NCI-H460 (cell line): ENCODE data around the gene PYGM. TPM values are rescaled to one million over a fixed set of nuclear protein-coding genes. Genes with fewer than 3 reads are reported as not detected.

Source experiments
- DNase-seq: peaks from one replicate; pipeline ENCODE4 v3.0.0-alpha.2; 2016; ENCODE audit warnings: low read depth; ENCODE audit errors: extremely low read depth
- total RNA-seq: library from RNA; depleted of rRNA; stranded (reverse); fragments of >200 nt; shearing (Covaris generic); gene quantifications from 2 replicates; pipeline ENCODE4 v1.2.3, GENCODE V29; 2014

The PYGM gene
- total RNA-seq, 1 experiment from 2014 or later: 0.54 TPM

DNA sequence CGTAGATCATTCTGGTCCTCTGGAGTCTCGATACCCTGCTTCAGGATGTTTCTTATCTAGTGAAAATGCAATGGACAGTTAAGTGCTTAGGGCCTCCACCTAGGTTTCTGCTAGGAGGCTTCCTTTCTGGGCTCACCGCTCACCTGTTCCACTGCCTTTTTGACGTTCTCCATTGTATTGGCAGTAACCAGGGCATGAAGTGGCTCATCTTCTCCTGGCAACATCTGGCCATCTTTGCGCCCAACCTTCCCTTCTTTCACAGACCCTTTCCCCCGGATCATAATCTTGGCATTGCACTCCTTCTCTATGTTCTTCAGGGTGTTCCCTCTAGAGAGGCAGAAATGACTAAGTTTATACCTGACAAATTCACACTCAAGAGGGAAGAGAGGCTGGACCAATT, 9.5 kb upstream of the PYGM start:
- DNase-seq: no peak

DNA sequence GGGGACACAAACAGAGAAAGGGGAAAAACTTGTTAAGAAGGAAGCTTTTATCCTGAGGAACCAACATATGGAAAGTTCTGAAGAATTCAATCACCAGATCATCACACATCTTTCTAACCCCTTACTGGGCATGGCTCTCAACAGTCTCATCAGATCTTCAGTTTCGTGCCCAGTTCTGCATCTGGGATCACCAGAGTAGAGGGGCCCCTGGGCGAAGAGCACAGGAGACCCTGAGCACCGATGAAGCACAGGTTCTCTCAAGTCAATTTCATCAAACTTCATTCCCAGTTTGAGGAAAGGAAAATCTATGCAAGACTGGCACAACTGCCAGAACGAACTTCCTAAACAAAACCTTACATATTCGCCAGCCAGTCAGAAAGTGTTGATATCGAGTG, 8.5 kb upstream of the PYGM start:
- DNase-seq: no peak

DNA sequence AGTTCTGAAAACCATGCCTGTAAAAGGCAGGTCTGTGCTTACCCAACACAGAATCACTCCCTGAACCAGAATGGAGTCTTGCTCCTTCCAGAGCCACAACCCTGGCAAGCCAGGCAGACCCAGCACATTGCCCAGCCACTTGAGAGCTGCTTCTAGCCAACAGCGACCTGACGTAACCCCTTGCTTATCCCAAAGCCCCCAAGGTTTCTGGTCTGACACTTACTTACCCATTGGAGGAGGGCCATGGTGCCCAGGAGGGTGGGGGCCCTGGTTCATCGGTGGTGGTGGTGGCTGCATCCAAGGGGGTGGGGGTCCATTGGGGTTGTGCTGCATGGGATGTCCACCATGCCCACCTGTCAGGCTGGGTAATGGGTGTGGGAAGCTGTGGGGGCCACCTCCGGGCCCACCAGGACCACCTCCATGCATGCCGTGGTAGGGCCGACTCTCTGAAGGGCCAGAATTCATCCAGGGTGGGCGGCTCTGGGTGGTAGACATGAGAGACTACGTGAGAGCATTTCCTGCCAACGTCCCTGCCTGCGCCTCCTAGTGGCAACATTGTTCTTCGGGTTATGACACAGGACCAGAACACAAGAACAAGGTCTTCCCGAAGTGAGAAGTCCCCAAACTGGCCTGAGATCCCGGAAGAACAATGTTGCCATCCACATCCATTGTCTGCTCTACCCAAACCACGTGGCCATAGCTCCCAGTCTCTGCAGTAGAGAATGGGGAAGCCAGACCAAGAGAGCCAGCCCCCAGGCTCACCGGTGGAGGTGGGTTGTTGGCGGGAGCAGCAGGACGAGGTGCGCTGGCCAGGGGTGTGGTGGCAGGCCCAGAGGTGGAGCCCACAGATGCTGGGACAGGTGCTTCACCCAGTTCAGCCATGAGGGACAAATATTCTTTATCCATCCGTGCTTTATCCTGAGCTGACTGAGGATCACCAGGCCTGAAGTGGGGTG, 7.8 kb upstream of the PYGM start:
- peak; percentile 43 for DNase-seq

DNA sequence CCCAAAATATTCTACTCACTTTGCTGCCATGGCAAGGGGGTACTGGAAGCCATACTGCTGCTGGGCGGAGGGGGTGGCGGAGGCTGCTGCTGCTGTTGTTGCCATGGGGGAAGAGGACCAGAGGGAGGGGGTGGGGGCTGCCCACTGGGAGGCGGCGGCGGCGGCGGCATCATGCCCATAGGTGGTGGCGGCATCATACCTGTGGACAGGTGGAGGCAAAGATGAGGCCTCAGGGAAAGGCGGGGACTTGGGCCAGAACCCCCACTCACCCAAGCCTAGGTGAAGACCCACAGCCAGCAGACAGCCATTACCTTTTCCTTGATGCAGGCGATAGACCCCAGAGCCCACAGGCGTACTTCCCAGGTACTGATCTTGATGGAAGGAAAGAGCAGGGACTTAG, 7.1 kb upstream of the PYGM start:
- DNase-seq: no peak

DNA sequence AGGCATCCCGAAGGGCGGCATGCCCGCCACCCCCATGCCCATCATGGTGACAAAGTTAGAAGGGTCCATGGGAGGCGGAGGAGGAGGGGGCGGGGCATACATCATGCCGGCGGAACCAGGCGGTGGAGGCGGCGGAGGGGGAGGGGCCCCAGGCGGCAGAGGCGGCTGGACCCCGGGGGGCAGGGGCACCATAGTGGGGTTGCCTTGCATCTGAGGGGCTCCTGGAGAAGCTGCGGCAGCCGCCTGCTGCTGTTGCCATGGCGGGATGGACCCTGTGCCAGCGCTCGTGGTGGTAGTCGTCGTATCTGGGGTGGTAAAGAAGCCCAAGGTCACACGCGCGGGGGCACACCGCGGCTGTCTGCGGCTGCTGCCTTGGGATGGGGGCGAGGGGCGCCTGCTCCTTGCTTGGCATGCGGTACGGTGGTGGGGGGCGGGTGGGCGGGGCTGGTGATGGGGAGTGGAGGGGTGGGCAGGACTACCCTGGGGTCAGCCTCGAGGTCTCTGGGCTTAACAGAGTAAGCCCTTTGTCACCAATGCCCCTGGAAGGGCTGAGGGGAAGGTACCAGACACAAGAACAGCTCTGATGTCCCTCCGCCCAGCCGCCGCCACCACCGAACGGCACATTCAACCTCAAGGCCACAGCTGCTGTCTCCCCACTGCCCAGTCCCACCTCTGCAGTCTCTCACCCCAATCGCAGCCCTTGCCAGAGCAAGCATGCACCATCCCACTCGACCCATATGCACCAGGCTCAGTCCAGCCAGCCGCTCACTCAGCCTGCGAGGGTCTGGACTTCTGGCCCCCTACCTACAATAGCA, 6.3 kb upstream of the PYGM start:
- DNase-seq: no peak

DNA sequence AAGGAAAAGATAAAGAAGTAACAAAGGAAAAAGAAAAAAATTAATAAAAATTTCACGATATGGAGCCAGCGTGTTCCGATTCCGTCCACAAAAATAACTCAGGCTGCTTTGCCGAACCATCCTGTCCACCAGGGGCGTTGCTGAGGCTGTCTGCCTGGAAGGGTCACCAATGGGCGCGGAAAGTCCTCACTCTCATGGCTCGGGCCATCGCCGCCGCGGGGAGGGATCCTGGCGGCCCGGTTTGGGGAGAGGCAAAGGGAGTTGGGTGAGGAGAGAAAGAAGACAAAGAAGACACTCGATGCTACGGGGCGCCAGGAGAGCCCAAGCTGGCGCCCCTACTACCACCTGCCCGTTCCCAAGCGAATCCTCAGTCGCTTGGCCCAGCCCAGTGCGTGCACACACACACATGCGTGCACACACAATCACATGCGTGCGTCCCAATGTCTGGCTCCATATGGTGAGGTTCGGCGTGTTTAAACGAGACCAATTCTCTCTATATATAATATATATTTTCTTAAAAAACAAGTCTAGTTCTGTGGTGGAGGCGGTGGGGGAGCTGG, 5.6 kb upstream of the PYGM start:
- no peak for DNase-seq

DNA sequence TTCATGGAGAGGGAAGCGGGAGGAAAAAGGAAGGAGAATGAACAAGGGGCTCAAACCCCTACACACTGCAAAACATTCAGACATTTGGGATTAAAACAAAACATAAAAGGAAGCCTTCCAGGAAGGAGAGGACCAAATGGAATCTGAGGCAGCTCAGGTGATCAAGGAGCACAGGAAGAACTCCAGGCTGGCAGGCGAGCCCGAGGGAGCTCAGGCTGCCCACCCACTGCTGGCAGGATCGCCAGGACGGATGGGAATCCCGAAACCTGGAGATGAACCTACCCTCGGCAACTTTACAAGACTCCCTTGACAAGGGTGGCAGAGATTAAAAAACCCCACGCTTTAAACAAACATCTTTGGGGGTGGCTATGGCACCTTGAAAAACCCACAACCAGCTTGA, 5.0 kb upstream of the PYGM start:
- no peak for DNase-seq

DNA sequence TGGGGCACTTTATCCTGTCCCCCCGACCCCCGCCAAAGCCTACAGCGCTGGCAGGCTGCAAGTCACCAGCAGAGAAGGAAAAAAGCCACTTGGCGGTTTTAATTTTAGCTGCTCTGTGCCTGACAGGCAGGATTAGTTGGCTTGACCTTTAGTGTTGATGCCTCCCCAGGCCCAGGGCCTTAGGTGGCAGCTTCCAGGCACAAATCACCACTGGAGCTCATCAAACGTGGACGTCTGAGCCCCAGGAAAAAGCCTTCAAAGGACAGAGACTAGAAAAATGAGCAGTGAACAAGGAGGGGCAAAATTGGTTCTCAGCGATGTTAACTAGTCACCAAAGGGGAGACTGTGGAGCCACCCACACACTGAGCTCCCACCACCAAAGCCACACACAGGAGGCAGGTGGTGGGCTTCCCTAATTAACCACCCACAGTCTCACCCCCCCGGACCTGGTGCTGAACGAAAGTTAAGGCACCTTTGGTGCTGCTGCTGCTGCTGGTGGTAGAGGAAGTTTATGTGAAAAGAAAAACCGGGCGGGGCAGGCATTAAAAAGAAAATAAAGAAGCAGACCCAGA, 4.4 kb upstream of the PYGM start:
- DNase-seq: no peak

DNA sequence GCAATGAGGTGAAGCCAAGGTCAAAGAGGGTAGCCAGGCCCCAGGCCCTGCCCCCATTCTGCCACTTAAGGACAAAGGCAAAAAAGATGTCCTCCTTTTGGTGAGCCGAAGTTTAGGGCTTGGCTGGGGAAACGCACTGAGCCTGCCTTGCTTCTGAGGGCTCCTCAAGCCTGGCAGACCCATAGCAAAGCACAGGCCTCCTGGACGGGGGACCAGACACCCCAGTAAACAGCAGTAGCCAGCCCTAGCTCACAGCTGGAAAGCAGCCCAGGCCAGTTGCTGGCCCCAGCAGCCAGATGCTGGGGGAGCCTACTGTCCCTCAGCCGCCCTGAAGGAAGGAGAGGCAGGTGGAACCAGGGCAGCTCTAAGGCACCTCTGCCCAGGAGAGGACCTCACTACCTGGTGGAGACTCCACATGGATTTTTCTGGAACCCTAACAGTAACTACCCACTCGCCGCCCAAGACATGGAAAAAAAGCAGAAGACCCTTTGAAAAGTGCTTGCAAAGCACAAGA, 3.8 kb upstream of the PYGM start:
- DNase-seq: no peak

DNA sequence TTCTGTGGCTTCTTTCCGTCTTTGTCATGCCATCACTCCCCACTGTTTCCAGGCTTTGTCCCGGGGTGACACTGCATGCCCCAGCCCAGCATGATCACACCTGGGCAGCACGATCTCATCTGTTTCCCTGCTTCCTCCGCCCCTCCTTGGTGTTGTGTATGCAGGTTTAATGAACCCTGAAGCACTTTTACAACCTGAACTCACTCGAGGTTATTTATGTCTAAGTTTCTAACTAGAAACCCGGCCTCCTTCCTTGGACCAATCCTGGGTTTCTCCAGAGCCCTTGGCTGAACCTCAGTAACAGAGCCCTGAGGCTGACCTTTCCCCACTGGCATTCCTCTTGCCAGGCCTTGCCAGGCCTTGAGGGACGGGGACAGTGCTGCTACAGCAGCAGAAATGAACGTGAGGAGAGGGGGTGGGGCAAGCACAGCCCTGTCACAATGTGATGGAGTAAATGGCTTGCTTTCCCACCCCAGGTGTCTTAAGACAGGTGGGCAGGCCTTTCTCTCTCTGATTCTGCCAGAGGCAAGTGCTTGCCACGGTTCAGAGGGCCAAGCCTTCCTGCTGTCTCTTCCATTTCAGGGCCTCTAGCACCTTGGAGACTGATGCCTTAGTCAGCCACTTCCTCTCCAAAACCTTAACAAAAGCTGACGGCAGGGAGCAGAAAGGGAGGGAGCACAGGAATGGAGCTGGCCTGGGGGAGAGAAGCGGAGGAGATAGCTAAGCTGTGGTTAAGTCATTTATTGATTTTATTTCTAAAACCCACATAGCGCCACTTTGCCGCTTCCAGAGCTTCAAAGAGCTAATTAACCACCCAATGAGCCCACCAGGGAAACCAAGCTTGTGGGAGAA, 3.1 kb upstream of the PYGM start:
- no peak for DNase-seq

DNA sequence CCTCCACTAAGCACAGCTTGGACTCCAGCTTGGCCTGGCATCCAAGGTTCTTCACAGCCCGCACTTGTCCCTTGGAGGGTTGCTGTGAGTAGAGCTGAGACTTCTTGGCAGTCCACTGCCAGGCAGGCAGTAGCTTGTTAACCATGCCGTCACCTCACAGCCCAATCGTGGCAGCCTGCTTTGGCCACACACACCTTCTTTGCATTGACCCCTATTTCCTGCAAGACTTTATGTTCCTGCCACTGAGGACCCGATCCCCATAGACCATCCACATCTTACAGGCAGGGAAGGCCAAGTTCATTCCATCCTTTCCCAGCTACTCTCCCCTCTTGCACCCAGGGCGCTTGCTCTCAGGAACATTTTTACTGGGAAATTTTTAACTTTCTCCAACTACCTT, 2.5 kb upstream of the PYGM start:
- no peak for DNase-seq

DNA sequence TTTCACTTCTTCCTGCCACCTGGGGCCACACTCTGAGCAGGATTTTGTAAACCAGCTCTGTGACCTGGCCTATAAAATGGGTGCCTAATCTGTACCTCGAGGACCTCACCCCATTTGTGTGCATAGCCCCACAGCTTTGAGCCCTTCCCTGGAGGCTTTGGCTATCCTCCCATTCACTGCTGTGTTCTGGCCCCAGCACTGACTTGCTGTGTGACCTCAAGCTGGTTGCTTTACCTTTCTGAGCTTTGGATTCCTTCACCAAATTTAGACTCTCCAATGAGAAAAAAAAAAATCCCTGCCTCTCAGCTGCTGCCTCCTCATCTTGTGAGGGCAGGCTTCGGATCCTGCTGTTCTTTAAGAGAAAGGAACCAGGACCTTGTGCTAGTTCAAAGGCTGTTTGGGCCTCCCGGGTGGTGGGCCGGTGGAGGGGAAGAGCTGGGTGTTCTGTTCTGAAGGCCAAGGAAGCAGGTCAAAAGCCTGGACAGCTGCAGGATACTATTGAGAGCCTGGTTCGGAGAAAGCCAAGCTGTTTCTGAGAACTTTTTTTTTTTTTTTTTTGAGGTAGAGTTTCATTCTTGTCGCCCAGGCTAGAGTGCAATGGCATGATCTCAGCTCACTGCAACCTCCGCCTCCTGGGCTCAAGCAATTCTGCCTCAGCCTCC, 1.1 kb upstream of the PYGM start:
- no peak for DNase-seq

DNA sequence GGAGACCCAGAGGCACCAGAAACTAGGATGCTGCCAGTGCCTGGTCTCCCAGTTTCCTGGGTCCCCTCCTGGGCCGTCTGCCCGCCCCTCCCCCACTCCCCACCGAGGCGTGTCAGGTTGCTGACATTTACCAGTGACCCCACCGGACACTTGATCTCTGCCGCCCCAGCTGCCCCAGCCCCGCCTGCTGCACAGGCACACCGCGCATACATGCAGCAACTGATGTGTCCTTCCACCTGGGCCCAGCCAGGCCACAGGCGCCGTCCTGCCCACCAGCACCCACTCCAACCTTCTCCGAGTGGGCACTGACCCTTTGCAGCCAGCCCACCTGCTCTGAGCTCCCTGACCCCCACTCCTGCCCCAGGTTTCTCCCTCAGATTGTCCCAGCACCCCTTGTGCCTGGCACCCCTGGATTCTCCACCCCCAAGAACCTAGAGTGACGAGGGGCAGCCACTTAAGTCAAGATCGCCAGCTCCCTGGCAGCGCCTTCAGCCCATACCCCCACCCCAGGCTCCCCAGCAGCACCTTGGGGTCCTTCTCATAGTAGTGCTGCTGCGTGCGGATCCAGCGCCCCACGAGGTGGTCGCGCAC, 548 bp downstream of the PYGM start:
- no peak for DNase-seq

DNA sequence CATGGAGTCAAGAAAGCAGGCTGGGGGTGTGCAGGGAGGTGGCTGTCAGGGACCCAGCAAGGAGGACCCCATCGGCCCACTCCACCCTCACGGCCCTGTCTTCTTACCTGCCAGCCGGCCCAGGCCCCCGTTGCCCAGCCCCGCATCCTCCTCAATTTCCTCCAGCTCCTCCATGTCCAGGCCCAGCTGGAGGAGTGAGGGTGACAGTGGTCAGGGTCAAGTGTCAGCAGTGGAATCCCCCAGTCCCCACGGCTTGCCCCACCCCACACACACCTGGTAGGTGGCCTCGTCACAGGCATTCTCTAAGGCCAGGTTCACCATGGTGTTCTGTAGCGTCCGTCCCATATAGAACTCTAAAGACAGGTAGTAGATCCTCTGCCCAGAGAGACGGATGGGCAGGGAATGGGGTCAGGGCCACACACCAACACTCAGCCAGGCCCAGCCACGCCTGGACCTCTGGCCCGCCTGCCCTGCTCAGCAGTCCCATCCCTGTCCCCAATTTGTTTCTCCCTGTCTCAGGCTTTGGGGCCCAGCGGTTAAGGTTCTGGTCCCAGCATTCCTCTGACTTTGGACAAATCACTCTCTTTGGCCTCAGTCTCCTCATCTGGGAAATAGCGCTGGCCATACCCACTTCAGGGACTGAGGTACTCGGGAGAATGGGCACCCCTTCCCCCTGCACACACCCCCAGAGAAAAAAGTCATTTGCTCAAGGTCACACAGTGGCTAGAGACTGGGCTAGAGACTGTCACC, 1.3 kb downstream of the PYGM start:
- no peak for DNase-seq

DNA sequence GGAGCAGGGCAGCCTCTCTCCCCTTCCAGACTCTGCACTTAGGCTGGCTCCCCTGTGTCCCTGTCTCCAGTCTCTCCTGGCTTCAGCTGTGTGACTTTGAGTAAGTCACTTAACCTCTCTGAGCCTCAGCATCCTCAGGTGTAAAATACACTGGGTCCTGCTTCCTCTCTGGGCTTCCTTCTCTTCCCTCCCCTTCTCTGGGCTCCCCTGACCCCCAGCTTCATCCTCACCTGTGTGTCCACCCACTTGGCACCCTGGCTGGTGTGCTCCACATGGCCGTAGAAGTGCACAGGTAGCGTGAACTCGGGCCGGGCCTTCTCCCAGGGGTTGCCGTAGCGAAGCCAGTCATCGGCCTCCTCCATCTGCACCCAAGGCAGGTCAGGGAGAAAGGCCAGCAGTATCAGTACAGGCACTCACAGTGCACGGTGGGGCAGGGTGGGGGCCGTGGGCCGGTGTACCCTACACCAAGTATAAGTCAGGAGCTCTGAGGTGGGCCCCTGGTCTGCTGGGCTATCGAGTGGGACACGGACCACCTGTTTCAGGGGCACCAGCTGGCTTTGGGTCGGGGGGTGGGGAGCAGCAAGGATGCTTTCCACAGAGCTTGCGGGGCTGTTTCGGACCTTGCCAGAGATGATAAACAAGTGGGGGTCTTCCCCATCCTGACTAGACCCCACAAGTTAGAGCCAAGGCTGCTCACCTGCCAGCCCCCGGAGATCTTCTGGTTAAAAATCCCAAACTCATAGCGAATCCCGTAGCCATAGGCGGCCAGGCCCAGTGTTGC, 2.0 kb downstream of the PYGM start:
- DNase-seq: no peak

DNA sequence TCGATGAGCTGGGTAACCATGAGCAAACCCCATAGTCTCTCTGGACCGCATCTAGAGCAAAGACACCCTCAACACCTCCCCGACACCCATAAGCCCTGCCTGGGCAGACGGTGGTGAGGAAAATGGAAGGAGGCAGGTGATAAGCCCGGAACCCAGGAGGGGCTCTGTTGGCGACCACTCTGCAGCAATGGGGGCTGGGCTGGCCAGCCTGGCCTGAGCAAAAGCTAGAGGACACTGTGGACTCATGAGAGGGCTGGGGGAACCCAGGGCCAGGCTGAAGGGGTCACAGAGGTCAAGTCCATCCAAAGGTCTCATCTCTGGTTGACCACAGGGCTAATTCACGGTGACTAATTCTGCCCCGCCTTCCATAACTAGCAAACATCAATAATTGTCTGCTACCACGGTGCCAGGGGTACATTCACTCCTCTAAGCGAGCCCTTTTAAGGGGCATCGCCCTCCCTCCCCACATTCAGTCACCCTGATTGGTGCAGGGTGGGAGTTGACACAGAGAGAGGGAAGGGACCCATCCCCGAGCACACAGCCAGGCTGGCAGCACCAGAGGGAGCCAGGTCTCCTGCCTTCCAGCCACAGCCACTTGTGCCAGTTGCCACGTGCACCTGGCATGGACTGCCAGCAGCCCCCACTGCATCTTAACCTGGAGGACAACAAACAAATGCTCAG, 4.0 kb downstream of the PYGM start:
- no peak for DNase-seq
